ENCODE data around the gene EPM2AIP1.
"Not testable (repeated sequence)": the region's sequence is repeated elsewhere in the genome, so short reads cannot be mapped to it uniquely, and the experiment has no call there.

DNA sequence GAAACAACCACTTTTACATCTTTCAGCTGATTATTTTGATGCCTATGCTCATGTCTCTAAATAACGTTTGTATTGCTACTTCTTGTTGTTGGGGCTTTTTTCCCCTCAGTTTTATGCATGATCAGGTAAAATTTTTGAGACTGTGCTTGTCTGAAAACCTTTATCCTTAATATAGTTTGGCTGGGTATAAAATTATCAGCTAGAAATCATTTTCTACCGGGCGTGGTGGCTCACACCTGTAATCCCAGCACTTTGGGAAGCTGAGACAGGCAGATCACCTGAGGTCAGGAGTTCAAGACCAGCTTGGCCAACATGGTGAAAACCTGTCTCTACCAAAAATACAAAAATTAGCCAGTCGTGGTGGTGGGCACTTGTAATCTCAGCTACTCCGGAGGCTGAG, 45.1 kb downstream of the EPM2AIP1 start:
- TF ChIP-seq, protein P1, sequence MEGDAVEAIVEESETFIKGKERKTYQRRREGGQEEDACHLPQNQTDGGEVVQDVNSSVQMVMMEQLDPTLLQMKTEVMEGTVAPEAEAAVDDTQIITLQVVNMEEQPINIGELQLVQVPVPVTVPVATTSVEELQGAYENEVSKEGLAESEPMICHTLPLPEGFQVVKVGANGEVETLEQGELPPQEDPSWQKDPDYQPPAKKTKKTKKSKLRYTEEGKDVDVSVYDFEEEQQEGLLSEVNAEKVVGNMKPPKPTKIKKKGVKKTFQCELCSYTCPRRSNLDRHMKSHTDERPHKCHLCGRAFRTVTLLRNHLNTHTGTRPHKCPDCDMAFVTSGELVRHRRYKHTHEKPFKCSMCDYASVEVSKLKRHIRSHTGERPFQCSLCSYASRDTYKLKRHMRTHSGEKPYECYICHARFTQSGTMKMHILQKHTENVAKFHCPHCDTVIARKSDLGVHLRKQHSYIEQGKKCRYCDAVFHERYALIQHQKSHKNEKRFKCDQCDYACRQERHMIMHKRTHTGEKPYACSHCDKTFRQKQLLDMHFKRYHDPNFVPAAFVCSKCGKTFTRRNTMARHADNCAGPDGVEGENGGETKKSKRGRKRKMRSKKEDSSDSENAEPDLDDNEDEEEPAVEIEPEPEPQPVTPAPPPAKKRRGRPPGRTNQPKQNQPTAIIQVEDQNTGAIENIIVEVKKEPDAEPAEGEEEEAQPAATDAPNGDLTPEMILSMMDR (conservative IDR thresholded peaks at IDR 0.05; ENCODE audit: low read length): not testable (repeated sequence)
- not testable (repeated sequence) for TF ChIP-seq EZH2phosphoT487 (IDR thresholded peaks at IDR 0.05; ENCODE audit: borderline replicate concordance, low read depth, low read length)

Data from OCI-LY7 (cell line).